GM13977 (cell line): ENCODE results near the gene MLLT1.

Experiments
- DNase-seq: peaks from one replicate; pipeline ENCODE4 v3.0.0; 2012; ENCODE audit warnings: low spot score
- CTCF ChIP-seq: IDR thresholded peaks from 2 replicates; pipeline ENCODE4 v1.5.1; 2012; ENCODE audit warnings: mild to moderate bottlenecking, control low read depth; ENCODE audit not compliant: insufficient read depth; ENCODE audit errors: extremely low read depth, missing control alignments
- in situ Hi-C: fragments of 300-500 bp; cut with MboI; formaldehyde crosslinking; loops from one replicate; pipeline ENCODE4 v1.12.0; 2022; ENCODE audit warnings: low sequenced_read_pairs, low pct_unique_long_range_greater_than_20kb, mixed read lengths, inconsistent platforms; ENCODE audit not compliant: unreplicated experiment

The MLLT1 gene

GRCh38 chr19:6276447-6276846, 3.3 kb downstream of the MLLT1 start:
- no peak for TF ChIP-seq CTCF
- in situ Hi-C loops = no loop called here
- DNase-seq = no peak

GRCh38 chr19:6275170-6275744, 4.5 kb downstream of the MLLT1 start:
- TF ChIP-seq CTCF = no peak
- no peak for DNase-seq
- in situ Hi-C loops = no loop called here

- no peak for DNase-seq
- in situ Hi-C loops = no loop called here
- TF ChIP-seq CTCF = no peak
Observed at GRCh38 chr19:6274756-6275155, 5.0 kb downstream of the MLLT1 start.

GRCh38 chr19:6273701-6274601, 5.8 kb downstream of the MLLT1 start:
- peak; percentile 17 for DNase-seq
- no peak for TF ChIP-seq CTCF
- in situ Hi-C loops = no loop called here

- in situ Hi-C loops = no loop called here
- no peak for TF ChIP-seq CTCF
- peak; percentile 17 for DNase-seq
Observed at GRCh38 chr19:6272913-6273600, 6.7 kb downstream of the MLLT1 start.

GRCh38 chr19:6272411-6272791, 7.4 kb downstream of the MLLT1 start:
- in situ Hi-C loops = no loop called here
- TF ChIP-seq CTCF = no peak
- DNase-seq = peak; percentile 10
